T-helper 22 cell (primary cell): ENCODE results near the gene PDLIM1.

Source experiments
- DNase-seq: peaks from one replicate; pipeline ENCODE4 v3.0.0-alpha.2; 2020; ENCODE audit warnings: low read depth

The PDLIM1 gene

DNA sequence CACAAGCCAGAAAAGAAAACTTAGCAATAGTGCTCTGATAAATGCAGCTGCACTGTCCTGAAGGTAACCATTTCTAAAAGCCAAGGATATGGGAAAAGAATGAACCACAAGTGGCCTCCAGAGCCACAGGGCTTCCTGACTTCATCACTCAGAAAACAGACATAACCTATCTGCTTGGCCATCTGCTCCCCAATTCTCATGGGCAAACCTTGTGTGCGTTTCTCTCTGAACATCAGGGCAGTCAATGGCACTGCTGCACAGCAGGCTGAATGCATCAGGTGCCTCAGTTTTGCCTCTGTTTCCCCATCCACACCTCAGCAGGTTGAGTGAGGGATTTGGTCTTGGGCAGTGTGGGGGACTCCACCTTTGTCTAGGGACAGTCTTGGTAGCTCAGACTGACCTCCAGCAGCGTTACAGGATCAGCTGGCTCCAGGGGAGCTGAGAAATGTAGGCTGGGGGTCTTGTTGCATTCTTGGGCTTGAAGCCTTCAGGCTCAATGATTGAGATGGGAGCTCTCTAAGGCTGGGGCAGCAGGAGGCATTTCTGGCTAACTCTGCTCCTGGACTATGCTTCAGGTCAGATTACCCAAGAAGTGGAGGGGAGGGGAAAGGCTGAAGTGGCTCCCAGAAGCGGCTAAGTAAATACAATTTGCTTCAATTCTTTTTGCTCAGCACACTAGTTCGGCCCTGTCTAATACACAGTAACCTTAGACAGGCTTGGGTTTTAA, 23.6 kb upstream of the PDLIM1 start:
- no peak for DNase-seq

DNA sequence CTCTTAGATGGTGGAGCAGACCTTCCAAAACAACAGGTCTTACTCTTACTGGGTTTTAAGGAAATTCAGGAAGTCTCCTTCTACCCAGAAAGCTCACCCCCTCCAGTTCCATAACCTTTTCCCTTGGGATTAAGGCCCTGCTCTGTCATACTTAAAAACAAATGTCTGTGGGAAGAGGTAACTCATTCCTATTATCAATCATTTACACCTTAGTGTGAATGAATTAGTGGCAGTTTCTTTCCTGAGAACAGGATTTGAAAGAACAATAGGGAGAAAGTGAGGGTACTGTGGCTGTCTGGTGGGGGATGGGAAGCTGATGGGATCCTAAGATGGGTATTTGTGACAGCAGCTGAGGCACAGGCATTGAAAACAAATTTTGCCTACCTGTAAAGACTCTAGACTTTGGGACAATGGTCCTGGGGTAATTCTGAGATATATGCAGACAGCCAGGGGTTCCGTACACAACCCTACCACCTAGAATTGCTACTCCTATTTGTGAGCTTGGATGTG, 22.2 kb upstream of the PDLIM1 start:
- DNase-seq, result no peak

DNA sequence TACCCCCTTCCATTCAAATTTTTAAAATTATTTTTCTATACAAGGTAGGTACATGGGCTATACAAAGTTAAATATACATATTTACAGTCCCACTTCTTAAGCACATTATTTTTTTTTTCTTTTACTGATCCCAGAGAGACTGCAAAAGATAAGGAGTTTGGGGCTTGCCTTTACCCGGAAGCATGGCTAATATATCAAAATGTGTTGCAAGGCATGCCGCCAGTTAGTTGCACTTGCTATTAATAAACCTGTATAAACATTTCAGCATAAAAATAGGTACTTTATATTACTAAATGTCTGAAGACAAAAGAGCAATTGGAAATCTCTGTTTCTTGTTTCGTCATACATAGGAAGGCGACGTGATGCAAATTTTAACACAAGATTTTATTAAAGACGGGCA, 21.5 kb upstream of the PDLIM1 start:
- no peak for DNase-seq

DNA sequence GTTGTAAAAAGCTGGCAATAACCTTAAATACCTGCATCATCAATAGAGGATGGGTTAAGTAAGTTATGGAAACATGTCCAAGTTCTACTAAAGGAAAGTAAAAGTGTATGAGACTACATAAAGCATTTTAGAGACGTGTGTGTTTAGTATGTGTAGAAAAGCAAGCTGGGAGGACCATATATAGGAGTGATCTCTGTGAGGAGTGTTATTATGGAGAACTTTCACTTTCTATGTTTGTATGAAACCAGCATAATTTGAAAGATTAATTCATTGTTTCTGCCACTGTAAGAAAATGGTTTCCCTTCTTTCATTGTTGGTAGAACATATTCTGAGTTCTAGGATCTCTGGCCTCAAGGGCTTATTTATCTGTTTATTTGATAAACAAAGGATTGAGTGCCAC, 19.2 kb upstream of the PDLIM1 start:
- no peak for DNase-seq

DNA sequence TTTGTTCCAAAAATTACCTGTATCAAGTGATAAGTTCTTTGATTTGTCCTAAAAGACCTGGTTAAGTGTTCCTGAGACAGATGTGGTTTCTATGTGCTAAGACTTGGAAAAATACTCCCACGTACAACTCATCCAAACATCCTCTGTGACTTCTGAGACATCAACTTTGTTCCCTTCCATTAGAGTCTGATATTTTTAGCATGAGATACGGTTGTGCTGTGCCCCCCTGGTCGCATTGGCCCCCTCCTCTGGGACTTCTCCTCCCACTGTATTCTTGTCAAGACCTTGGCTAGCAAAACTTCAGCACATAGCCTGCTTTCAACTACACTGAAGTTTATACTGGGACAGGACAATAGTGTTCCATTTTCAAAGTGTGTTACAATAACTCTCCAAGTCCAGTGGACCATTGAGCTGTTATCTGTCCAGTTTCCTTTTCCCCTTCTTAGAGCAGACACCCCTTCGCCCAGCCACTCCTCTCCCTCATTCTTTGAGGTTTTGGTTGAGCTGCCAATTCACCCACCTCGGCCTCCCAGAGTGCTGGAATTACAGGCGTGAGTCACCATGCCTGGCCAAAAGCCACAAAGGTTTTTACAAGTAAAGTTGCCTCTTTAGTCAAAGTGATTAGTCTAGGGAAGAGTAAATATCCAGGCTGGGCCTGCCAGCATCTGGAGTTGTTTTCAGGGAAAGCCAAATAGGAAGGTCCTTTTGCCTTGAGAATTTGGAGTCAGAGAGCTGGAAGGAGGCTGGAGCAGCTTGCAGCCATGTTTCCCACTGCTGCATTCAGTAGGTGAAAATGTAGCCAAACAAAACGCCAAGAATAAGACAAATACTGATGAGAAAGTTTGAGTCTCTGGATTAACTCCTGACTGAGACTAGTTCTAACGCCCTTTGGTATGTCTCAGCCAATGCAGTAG, 17.8 kb upstream of the PDLIM1 start:
- no peak for DNase-seq

DNA sequence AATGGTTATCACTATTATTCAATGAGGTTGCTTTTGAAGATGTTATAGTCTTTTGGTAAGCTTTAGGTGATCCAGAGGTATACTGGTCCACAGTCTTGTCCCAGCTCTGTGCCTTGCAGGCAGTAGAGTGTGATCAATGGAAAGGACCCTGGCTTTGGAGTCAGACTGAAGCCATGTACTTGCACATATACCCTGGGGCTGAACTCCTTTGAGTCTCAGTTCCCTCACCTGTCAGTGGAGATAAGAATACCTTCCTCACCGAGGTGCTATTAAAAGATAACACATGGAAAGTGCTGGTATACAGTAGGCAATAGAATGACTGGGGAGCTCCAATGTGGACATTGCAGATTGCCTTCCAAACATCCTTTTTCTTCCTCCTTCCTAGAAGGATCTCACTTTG, 16.0 kb upstream of the PDLIM1 start:
- DNase-seq, result no peak

DNA sequence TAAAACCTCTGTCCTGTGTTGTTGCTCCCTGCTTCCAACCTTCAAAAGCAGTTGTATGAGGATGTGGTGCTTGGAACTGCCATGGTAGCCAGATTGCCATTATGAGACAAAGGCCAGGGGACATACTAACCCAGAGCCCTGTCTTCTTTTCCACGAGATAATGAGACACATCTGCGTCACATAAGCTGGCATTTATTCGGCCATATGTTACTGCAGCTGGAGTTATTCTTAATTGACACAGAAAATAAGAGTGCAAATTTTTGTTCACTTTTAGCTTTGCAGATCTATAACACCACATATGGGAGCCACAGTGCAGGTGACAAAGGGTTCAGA, 15.5 kb upstream of the PDLIM1 start:
- DNase-seq, result no peak

DNA sequence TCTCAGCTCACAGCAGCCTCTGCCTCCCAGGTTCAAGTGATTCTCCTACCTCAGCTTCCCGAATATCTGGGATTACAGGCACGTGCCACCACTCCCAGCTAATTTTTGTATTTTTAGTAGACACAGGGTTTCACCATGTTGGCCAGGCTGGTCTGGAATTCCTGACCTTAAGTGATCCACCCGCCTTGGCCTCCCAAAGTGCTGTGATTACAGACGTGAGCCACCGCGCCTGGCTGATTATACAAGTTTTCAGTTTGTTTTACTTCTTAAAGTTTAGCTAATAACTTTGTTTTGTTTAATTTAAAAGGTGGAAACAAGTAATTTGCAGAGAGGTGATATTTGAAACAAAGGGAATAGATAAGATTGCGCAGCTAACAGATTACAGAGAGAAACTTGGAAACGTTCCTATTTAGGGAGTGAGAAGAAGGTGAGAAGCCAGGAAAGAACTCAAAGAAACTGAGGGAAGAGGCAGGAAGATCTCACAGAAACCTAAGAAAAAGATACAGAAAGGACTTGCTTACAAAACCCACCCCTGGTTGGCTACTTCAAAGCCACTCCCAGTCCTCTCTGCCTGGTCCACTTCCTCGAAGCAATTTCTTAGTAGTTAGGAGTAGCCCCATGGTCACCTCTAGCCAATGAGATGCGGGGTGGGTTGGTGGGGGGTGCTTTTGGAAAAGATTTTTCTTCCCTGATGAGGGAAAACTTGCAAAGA, 15.0 kb upstream of the PDLIM1 start:
- no peak for DNase-seq

DNA sequence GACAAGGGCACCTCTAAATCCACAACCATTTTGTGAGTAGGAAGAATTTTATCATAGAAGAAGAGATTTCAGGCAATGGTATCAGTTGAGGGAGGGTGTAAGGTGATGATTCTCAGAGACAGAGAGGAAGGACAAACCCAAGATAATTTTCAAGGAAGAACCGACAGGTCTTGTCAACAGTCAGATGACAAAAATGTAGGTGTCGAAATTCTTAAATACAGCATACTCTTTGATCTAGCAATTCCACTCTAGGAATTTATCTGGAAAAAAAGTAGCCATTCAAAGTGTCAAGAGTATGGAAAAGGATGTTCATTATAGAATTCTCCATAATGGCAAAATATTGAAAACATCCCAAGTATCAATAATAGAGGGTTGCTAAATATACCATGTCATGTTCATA, 14.2 kb upstream of the PDLIM1 start:
- DNase-seq, result no peak

DNA sequence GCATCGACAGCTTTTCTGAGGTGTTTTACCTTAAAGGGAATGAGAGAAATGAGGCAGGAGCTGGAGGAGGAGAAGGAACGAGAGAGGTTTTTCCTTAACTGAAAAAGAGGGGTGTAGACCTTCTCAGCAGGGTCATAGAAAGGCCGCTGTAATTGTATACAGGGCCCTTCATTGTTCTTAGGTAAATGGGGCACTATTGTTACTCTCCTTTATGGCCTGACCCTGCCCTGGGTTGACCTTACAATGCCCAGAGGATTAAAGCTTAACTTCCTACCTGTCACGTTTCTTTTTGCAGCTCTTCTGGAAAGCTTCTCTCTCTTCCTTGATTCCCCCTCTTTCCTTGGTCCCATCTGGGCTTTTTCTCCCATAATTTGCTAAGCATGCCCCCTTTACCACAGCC, 13.7 kb upstream of the PDLIM1 start:
- DNase-seq, result no peak

DNA sequence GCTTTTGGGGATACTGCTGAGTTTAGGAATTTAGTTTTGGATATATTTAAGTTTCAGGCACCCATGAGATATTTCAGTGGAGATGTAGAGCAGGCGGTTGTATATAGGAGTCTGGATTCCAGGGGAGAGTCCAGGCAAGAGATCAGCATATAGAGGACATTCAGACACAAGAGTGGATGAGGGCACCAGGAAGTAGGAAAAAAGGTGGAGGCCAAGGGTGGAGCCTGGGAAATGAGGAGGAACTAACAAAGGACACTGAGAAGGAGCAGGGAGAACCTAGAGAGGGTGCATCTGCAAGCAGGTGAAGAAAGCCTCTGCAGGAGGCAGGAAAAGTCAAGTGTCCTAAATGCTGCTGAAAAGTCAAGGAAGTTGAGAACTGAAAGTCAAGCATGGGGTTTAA, 13.1 kb upstream of the PDLIM1 start:
- no peak for DNase-seq

DNA sequence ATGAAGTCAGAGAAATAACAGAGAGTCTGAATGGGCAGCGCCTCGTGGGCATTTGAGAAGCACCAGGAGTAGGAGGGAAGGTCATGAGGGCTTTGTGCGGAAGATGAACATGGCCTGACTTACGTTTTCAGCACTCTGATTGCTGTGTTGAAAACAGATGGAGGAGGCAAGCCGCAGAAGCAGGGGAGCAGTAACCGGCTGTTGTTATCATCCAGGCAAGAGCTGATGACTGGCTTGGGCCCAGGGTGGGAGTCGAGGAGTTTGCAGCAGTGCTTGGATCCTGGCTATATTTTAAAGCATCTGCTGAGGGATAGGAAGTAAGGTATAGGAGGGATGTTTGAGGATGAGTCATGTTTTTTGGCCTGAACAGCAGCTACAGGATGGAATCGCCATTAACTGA, 12.7 kb upstream of the PDLIM1 start:
- no peak for DNase-seq

DNA sequence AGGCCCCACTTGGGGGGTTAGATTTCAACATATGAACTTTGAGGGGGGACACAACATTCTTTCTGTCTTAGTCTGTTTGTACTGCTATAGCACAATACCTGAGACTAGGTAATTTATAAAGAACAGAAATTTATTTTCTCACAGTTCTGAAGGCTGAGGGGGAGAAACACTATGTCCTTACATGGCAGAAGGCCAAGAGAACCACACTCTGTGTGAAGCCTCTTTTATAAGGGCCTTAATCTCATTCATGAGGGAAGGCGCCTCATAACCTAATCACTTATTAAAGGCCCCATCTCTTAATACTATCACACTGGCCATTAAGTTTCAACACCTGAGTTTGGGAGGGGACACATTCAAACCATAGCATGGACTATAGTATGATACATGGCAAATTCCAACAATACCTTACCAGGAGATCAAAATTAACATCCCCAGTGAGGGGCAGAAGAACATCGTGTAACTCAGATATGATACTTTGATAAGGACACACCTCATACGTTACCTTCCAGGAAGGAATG, 9.3 kb upstream of the PDLIM1 start:
- DNase-seq, result no peak

DNA sequence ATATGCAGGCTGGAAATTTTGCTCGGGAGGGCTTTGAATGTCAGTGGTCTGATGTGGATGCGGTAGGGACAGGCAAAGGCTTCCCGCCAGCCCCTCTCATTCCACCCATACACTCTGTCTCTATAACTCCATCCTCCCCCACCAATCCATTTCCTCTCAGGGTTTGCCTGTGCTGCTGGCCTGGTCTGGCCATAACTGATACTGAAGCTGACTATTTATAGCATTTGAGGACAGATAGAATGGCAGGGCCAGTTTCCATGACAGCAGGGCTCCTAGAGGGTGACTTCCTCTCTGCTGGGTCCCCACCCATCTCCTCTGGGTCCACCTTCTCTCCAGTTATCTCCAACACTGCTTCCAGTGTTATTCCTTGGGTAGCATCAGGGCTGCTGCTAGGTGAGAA, 6.6 kb upstream of the PDLIM1 start:
- no peak for DNase-seq

DNA sequence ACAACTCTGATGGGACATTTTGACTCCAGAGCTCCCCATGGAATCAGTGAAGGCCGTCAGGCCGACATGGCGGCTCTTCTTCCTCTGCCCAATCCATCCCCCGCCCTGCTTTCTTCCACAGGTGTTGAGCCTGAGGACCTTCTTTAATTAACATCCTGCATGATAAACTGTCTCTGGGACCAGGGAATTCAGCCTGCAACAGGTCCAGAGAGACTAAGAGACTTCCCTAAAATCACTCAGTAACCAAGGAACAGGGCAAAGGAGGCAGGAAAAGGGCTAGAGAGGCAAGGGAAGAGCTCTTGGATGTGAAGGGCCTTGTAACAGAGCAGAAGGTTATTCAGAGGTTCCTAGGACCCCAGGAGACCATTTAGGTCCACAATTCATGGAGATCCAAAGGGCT, 6.0 kb upstream of the PDLIM1 start:
- no peak for DNase-seq

DNA sequence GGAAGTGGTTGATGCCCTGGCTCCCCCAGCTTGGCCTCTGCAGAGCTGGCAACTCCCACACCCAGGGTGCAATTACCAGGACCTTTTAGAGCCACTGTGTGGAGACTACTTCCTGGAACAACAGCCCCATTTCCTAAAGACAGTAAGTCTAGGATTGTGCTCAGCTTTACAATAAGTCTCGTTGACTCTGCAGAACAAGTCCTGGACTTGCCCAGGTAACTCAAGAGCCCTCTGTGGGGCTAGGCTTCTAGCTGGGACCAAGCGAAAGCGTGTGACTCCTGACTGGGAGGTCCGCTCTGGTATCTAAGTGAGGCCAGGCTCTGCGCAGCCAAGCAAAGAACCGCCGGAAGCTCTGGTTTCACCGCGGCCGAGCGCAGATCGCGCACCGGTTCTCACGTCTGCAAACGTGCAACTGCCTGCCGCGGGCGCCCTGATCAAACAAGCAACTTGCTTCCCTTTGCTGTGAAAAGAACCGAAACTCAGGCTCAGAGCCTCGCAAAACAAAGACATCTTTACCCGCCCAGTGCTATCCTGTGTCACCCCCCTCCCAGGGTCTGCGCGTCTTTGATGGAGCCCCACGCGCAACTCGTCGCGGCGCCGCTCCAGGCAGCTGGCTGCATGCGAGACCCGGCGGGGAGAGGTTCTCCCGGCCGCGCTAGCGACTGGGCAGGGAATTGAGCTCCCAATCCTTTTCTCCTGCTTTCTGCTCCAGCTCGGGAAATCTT, 4.4 kb upstream of the PDLIM1 start:
- DNase-seq, result no peak

DNA sequence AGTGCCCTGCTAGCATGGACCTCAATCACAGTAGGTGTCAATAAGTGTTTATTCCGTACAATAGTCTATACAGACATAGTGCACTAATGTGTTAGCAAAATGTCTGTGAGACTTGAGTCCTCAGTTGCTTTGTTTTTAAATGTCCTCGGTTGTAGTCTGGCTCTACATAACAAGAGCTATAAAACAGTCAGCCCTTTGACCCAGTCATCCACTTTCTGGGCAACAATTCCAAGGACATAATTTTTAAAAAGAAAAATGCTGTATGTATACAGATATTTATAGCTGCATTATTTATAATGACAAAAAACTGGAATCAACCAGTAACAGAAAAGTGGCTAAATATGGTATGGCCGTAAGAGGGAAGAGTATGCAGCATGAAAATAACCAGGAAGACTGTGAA, 2.8 kb upstream of the PDLIM1 start:
- no peak for DNase-seq

DNA sequence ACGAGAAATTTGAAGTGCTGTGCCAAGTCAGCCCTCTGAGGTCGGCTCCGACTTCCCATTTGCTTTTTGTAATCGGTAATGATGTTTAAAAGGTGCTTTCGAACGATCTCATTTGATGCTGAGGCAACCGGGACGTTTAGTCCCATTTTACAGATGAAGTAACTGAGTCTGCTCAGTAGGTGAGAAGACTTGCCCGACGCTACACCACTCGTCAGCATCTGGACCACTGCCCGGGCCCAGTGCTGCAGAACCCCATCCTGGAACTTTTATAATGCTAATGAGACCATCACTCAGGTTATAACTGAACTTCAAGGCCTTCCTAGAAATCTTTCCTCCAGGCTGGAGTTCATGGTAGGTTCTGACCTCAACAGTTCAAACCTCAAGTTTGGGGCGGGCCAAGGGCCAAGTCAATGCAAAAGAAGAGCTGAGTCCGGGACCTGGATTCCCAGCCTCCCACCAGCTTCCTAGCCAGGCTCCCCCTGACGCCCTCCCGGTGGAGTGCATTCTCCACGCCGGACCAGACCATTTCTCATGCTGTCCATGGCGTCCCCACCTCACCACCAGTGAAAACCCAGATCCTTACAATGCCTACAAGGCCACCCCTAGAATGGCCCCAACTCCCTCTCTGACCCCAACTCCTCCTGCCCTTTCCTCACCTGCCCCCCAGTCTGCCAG, 699 bp upstream of the PDLIM1 start:
- no peak for DNase-seq

DNA sequence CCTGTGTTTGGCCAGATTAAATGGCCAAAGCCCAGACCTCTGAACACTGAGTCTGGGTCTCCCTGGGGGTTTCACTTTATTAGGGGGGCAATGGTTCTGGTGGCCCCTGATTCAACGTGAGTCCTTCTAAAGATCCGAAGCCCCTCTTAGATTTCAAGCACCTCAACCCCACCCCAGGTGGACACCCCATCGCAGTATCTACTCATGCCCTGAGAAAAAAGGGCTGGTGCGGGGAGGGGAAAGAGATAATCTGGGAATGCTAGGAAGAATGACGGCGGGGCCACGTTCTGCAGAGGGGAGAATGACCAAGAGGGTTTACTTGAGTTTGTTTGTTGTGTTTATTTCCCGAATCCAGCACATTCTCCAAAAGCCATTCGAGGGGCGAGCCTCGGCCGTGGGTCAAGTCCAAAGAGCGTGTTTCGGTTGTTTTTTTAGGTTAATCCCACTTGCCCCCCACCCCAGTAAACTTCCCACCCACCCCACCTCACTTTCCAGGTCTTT, 832 bp downstream of the PDLIM1 start:
- no peak for DNase-seq

DNA sequence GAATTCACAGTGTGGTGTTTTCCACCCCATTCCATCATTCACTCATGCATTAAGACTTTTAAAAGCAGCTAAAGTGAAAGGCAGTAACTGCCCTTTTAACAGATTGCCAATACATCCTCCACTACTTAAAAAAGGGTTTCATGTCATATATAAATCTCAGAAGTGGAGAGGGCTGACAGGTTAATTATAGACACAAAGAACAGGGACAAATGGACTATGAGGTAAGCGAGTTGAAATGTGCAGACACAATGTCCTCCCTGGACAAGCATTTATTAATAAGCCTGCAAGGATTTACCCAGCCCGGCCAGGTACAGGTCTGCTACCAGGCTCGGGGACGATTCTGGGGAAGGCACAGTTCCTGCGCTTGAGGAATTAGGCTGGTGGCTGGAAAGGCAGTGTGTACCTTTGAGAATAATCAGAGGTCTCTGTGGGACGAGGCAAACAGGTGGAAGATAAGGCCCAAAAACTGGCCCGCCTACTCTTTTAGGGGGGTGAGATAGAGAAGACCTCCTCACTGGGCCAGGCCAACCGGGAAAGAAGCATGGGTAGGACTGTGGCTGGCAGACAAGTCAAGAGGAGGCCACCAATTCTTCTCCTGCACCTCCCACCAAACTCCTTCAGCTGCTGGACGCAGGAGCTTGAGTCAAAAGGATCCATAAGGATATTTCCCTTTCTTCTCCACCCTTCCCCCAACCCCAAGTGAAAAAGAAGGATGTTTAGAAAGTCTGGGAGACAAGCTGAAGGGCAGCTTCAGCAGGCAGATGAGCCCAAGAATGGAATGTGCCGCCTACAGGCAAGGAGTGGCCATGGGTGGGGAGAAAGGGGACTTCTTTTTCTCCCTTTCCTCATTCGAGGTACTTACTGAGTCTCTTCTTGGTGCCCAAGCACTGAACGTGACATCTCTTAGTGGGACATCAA, 1.5 kb downstream of the PDLIM1 start:
- DNase-seq, result no peak
